ENCODE results near the gene LACC1.

Gene LACC1

DNA sequence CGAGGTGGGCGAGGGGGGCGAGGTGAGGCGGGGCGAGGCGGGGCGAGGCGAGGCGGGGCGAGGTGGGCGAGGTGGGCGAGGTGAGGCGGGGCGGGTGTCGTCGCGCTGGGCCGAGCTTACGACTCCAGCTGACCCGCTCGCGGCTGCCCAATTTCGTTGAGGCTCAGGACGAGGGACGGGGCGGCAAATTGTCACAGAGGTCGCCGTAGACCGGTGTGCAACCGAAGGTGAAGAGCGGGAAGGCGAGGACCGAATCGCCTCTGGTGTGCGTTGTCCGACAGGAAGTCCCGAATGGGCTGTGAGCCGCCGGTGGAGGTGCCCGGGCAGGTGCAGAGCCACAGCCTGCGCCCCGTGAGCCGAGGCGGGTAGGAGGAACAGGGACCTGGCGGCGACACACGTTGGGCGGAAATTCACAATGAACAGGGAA, at the start of gene LACC1:
TSS of gene LACC1 (plus strand) at position 150 of the 427 bp plus-strand sequence. CDS start 1,082 bp downstream, outside the sequence.
- peak; percentile 26 for DNase-seq

DNA sequence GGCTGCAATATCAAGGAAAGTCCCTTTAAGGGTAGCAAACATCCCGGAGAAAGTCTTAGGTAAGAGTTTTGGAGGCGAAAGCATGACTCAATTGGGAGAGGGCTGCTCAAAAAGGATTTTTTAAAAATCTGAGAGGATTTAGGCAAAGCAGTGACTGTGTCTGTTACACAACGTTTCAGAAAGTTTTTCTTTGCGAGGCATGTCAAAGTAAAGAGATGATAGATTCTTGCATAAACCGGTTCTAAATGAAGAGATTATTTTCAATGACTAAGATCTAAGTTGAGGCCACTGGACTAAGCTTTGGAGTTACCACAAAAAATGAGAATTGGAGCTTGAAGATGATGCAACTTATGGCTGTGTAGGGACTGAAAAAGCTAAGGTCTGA, 49.2 kb upstream of the LACC1 start:
- no peak for DNase-seq

DNA sequence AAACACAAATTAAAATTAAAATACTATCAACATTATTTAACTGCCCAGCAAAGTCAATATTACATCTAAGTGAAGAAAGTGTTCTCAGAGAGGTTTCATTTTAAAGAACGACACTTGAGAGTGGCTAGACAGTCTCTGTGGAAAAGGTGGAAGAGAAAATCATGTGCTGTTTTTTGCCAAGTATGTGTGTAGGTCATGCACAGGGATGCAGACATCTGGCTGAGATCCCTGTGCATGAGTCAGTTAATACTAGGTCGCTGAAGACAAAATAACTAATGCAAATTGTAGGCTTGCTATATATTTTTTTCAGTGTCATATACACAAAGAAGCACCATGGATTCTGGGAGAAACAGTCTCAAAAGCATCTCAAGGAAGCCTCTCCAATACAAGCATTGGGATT, 48.6 kb upstream of the LACC1 start:
- no peak for DNase-seq

DNA sequence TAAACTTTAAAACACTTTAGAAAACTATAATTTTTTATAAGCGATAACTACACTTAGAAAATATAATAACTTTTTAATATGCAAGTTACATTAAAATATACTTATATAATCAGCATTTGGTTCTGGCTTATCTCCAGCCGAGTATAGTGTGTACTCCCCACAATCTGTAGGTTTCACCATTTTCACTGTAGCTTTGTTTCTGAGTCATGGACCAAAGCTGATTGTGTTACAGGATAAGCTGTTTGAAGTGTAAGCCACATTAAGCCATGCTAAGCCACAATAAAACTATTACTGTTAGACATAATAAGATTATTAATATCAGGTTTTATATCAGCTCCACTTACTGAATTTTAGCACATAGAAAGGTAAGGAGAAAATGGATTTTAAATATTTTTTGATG, 44.0 kb upstream of the LACC1 start:
- no peak for DNase-seq

DNA sequence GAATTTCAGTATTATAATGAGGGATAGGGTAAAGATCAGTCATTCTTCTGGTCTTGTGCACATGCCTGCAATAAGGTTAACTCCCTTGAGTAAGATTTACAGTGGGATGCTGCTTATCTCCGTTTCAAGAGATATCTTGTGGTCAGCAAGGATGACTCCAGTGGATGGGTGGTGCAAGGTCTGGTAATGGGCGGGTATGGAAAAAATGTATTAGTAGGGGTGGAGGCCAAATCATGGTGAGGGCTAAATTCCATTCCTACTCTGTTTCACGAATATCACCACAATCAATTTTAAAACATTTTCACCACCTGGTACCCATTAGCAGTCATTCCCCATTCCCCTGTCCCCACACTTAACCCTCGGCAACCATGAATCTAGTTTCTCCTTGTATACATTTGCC, 40.8 kb upstream of the LACC1 start:
- no peak for DNase-seq

DNA sequence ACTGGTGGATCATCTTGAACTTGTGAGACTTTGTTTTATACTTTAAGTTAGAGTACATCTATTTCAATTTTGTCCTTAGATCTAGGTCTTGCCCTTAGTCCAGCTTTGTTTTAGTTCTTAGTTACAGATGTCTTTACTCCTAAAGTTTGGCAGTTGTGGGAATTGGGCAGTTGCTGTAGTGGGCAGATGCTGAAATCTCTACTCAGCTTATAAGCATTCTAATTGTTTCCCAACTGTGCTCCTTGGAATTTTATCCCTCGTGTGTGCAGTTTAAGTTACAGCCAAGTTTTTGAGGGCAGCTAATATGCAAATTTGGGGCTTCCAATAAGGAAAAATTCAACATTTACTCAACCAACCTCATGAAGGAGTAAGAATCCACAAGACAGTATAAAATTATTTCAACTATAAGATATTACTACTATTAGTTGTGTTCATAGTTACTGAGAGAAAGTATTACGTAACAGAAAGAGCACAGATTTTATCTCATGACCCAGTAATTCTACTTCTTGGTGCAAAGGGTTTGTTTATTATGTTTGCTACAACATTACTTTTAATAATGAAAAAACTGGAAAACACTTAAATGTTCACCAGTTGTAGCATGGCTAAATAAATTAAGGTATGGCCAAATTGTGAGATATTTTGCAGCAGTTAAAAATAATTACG, 33.1 kb upstream of the LACC1 start:
- DNase-seq: no peak

DNA sequence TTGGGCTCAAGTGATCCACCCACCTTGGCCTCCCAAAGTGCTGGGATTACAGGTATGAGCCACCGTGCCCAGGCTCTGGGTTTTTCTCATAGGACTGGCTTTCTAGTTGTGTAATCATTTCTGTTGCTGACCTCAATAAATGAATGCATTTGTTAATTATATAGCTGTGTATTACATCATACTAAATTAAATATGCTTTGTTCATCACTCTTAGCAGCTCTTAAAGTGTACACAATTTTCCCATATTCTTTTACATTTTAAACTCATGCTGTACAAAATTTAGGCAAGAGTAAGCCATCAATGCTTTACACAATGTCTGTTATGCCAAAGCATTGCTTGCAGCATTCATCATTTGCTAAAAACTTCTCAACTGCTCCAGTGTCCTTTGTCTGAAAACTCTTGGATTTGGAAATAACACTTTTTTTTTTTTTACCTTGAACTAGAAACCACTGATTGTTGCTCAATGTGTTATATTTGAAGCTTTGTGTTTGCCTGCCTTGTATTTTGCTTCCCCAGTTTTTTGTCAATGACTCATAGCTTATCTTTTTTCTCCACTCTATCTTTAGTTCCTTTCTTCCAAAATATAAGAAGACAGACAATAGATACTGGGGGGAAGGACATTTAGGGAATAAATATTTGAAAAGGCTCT, 31.6 kb upstream of the LACC1 start:
- no peak for DNase-seq

DNA sequence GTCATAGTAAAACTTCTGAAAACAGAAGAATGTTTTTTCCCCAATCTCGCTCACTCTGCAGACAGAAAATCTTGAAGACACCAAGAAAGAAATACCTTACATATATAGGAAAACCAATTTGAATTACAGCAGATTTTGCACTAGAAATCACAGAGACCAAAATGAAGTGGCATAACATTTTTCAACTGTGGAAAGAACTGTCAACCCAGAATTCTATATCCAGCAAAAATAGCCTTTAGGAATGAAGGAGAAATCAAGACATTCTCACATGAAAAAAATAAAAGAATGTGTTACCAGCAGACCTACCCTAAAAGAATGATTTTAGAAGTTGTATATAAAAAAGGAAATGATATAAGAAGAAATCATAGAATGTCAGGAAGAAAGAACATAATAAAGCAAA, 28.8 kb upstream of the LACC1 start:
- no peak for DNase-seq

DNA sequence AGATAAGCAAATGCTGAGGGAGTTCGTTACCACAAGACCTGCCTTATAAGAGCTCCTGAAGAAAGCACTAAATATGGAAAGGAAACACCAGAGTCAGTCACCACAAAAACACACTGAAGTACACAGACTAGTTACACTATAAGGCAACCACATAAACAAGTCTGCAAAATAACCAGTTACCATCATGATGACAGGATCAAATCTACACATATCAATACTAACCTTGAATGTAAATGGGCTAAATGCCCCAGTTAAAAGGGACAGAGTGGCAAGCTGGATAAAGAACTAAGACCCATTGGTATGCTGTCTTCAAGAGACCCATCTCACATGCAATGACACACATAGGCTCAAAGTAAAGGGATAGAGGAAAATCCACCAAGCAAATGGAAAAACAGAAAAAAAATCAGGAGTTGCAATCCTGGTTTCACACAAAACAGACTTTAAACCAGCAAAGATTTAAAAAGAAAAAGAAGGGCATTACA, 26.7 kb upstream of the LACC1 start:
- no peak for DNase-seq

DNA sequence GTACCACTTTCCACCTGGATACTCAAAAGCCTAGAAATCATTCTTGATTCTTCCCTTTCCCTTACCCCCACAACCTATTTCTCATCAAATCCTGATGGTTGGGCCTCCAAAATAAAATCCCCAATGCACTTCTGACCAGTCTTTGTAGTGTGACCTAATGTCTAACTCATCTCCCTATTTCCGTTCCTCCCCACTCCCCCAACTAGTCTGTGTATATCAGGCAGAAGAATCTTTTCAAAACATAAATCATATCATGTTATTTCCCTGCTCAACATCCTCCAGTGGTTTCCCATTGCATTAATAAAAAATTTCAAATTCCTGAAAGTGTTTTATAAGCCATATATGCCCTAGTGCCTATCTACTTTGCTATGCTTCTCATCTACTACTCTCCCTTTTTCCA, 17.8 kb upstream of the LACC1 start:
- DNase-seq: no peak

DNA sequence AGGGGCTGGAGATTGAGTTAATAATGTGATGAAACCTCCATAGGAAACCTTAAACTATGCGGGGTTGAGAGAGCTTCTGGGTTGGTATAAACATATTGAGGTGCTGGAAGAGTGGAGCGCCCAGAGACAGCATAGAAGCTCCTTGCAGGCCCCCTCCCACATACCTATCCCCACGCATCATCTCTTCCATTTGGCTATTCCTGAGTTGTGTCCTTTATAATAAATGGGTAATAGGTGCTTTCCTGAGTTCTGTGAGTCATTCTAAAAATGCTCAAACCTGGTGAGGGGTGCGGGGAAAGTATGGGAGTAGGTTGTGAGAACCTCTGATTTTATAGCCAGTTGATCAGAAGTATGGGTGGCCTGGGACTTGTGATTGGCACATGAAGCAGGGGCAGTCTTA, 14.8 kb upstream of the LACC1 start:
- DNase-seq: no peak

DNA sequence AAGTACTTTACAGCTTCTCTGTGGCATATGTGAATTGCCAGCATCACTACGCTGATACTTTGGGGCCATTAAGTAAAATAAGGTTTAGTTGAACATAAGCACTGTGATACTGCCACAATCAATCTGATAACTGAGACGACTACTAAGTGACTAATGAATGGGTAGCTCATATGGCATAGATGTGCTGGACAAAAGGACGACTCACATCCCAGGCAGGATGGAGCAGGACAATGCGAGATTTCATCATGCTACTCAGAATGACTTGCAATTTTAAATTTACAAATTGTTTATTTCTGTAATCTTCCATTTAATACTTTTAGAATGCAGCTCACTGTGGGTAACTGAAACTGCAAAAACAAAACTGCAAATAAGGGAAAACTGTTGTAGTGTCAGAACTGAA, 13.8 kb upstream of the LACC1 start:
- no peak for DNase-seq

DNA sequence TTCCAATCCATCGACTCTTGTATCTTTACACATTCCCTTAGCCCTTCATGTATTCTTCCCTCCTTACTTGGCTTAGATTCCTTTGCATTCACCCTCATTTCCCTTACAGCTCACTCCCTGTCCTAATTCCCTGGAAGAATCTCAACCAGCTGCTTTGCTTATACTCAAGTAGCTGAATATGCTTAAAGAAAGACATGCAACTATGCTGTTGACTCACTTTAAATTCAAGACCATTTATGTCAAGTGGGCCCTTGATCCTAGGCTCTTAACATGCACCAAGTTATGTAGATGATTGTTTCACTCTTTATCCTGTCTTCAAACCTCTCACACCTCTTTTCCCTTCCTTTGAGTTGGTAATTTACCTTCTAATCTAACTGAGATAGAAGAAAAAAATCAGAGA, 7.5 kb upstream of the LACC1 start:
- DNase-seq: no peak

DNA sequence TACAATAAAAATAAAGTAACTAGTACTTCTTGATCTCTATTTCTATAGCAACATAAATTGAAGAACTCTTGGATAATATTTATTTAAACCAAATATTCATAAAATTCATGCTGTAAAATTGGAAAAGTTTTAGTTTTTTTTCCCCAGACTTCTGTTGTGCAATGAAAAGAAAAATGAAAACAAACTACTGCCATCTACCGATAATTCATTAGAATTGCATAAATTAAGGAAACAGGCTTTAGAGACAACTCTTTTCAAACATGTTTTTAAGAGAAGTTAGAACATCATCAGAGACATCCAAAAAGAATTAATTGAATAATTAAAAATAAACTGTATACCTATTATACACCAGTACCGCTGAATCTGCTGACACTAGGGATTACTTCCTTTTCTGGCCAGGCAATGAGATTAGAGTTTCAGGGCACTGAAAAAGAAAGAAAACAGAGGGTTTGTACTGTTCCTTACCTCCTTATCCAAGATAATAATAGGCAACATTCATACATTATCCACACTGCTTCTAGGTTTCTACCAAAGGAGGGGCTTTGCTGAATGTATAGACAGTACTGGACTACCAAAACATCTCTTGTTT, 5.1 kb upstream of the LACC1 start:
- no peak for DNase-seq

DNA sequence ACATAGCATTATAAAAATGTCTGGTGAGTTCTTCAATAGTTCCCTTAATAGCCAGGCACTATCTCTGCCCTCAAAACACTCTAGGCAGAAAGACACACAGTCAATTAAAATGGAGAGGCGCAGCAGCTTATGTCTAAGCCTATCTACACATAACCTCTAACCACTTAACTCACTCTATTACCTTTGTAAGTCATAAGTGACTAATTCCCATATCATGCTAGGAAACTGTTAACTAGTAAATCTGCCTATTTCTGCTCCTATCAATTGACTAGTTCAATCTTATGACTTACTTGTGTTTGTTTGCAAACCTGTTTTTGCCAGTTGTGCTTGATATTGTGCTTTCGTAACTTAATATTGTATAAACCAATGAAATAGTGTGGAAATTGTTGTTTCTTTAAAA, 3.3 kb upstream of the LACC1 start:
- DNase-seq: no peak

DNA sequence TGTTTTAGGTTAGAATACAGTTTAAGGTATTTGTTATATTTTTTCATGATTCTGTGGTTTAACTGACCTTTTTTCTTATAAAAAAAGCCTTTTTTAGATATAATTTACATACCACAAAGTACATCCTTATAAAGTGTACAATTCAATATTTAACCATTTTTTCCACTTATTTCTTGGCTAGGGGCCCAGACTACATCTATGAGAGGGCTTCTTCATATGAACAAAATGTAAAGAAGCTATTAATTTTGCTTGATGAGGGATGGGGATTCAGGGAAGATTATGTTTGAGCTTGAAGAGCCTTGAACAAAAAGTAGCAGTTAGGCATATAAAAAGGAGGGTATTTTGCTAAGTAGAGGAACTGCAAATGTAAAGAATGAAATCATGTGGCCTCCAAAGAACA, 2.4 kb upstream of the LACC1 start:
- no peak for DNase-seq

DNA sequence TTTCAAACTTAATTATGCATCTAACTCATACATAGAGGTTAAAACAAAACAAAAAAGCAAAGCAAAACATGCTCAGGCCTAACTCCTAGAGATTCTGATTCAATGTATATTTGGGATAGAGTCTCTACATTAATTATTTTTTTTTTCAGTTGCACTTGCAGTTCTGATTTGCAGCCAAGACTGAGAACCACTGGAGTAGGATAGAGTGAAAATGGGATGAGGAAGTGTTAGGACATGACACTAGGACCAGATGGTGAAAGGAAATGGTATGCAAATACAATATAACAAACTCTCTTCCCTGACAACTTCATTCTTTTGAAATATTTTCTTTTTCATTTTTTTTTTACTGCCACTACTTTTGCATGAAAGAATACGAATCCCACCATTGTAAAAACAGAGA, 1.9 kb upstream of the LACC1 start:
- DNase-seq: no peak

DNA sequence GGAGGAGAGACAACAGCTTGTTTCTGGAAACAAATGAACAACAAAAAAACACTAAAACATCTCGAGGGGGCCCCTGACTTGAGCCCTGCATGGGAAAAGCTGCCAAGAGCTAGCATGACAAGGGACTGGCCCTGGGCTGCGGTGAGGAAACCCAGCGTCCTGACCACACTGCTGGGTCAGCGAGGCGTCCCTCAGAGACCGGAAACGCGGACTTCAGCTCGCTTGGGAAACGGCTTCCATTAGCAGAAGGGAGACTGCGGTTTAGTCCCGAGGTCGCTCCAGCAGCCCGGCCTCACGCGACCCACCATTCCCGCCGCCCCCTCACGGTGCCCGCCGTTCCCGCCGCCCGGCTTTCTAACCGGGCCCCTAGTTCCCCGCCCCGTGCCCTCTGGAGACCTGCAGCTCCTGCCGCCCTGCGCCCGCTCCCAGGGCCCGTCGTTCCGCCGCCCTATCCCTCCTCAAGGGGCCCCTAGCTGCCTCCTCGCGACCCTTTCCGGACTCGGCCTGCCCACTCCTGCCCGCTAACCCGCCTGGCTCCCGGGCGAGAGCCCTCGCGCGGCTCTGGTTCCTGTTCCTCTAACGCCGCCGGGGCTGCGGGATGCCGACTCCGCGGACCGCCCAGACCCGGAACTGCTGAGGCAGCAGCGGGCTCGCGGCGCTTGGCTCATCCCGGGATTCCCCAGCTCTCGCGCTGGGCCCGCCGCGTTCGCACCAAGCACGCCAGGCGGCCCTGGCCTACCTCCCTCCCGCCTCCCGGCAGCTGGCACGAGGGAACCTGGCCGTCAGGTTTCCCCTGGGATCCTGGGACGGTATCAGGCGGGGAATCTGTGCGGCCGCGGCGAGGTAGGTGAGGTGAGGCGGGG, 581 bp upstream of the LACC1 start, which contains the start of gene CCDC122:
TSS of gene CCDC122 (minus strand) at position 849 of the 863 bp plus-strand sequence. CDS start 10,364 bp downstream, outside the sequence.
- DNase-seq: peak; percentile 82

DNA sequence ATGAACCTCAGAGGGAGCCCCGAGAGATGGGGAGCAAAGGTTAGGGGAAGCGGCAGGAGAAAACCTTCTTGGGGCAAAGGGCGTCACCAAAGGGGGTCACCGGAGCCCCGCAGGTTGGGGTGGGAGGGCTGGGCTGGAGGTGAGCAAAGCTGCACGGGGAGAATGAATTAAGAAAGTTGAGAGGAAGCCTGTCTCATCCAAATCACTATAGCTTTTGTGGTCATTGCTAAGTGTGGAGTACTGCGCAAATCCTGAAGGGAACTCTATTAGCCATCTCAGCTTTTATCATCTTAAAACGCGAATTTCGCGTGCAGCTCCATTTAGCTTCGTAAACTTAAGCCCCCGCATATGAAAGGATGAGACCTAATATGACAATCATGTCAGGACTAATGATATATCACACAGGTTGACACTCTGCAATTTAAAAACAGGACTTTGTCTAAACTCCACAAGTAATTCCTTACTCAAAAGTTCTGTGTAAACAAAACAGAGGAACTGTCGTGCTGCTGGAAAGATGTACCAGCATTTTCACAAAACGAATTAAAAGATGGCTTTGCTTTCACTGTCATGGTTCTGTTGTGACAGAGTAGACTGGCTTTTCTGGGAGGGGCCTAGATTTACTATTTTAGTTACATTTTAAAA, 631 bp downstream of the LACC1 start:
- no peak for DNase-seq

DNA sequence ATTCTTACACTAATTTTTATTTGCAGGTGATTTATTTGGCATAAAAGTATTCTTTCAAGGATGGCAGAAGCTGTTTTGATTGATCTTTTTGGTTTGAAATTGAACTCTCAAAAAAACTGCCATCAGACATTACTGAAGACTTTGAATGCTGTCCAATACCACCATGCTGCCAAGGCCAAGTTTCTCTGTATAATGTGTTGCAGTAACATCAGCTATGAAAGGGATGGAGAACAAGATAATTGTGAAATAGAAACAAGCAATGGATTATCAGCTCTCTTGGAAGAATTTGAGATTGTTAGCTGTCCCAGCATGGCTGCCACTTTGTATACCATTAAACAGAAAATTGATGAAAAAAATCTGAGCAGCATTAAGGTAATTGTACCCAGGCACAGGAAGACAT, 1.2 kb downstream of the LACC1 start:
- no peak for DNase-seq

DNA sequence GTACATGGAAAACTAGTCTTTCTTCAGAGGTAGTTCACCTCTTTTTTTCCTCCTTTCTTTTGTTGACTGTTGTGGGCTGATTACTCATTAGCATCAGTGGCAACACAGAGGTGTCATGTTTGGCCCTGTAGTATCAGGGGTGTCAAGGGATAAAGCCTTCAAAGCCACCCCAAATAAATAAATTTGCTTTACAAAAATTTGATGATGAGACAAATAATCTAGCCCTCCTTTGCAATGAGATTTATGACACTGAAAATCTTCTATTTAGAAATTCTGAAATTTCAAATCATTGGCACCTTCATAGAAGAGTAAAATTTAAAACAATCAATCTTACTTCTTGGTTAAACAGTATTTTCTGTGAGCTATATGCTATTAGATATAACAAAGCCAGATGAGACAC, 1.9 kb downstream of the LACC1 start:
- no peak for DNase-seq

DNA sequence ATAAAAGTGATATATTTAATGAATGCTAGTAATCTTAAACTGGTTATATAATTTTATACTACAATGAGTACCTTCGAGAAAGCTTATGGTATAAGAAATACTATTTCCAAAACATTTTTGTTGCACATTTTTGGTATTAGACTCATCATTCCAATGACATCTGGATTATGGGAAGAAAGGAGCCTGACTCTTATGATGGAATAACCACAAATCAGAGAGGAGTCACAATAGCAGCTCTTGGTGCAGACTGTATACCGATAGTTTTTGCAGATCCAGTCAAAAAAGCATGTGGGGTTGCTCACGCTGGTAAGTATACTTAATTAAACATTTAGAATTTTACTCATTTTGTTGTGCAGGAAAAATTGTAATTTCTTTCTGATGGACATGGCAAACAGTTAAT, 3.9 kb downstream of the LACC1 start:
- no peak for DNase-seq

DNA sequence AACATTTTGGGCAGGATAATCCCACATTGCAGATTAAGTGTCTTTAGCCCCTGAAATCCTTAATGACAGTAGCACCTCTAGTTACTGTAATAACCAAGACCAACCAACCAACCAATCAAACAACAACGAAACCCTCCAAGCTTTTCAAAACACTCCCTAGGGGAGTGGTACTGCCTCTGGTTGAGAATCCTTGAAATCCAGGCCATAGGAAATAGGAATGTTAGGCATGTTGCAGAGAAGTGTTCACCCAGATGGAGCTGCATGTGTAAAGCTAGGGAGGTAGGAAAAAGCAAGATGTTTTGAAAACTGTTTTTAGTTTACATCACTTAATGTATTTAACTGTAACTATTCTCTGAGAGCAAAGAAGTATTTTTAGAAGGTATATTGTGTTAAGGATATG, 4.5 kb downstream of the LACC1 start:
- DNase-seq: no peak

All from stimulated activated CD4-positive, alpha-beta T cell treated with anti-CD3 and anti-CD28 coated beads, Interleukin-1b, Interleukin-23, amount 100 ng/mL, for 48 hours (primary cell).